CD4-positive, alpha-beta memory T cell (primary cell): ENCODE data around the gene PLIN4. TPM values are rescaled to one million over a fixed set of nuclear protein-coding genes. Genes with fewer than 3 reads are reported as not detected.

Experiments
- CTCF ChIA-PET: fragments of 350-600 bp; sonication (Branson Sonifier 250); formaldehyde crosslinking; loops from one replicate; lab custom pipeline; 2021; ENCODE audit warnings: inconsistent platforms; ENCODE audit not compliant: partially characterized antibody; lab: Charles Lee
- POLR2A ChIA-PET: fragments of 350-600 bp; sonication (Branson Sonifier 250); formaldehyde crosslinking; loops from one replicate; lab custom pipeline; 2021; ENCODE audit not compliant: partially characterized antibody; lab: Charles Lee
- DNase-seq, 5 donors: peaks; one replicate each; pipeline versions ENCODE4 v3.0.0 to v3.0.0-alpha.2; 2020 to 2022; ENCODE audit warnings: mixed read lengths in 1 of 5
- H3K27ac ChIP-seq: one replicate; pipeline ENCODE4 v1.7.0; 2013; ENCODE audit warnings: low read depth, low read length
- H3K27me3 ChIP-seq: 2 replicates; pipeline ENCODE4 v1.7.0; 2013; ENCODE audit warnings: mild to moderate bottlenecking, low read length, moderate library complexity; ENCODE audit not compliant: insufficient read depth
- H3K36me3 ChIP-seq: 2 replicates; pipeline ENCODE4 v1.7.0; 2013; ENCODE audit warnings: mild to moderate bottlenecking, low read length, moderate library complexity; ENCODE audit not compliant: insufficient read depth
- H3K4me1 ChIP-seq: 2 replicates; pipeline ENCODE4 v1.7.0; 2013; ENCODE audit warnings: mild to moderate bottlenecking, low read length, moderate library complexity; ENCODE audit not compliant: insufficient read depth
- H3K4me3 ChIP-seq, 2 donors: one replicate each; pipeline ENCODE4 v1.7.0; 2013; ENCODE audit warnings: low read length in 2 of 2, mild to moderate bottlenecking in 1 of 2
- H3K9me3 ChIP-seq, 2 donors: one replicate each; pipeline ENCODE4 v1.7.0; 2013; ENCODE audit warnings: low read length in 2 of 2, control low read depth in 1 of 2; ENCODE audit not compliant: control insufficient read depth in 1 of 2
- H3K27ac Mint-ChIP-seq, 7 donors: one replicate each; pipeline ENCODE4 v1.8.0; 2020 to 2021; ENCODE audit warnings: mixed read lengths in 7 of 7, mild to moderate bottlenecking in 6 of 7, inconsistent platforms in 3 of 7, moderate library complexity in 3 of 7
- H3K27me3 Mint-ChIP-seq, 2 donors: one replicate each; pipeline ENCODE4 v1.8.0; 2020 to 2021; ENCODE audit warnings: mixed read lengths in 2 of 2
- H3K36me3 Mint-ChIP-seq, 2 donors: one replicate each; pipeline ENCODE4 v1.8.0; 2020 to 2021; ENCODE audit warnings: mixed read lengths in 2 of 2, inconsistent platforms in 1 of 2, mild to moderate bottlenecking in 1 of 2
- H3K4me1 Mint-ChIP-seq, 4 donors: one replicate each; pipeline ENCODE4 v1.8.0; 2020 to 2021; ENCODE audit warnings: mixed read lengths in 4 of 4, mild to moderate bottlenecking in 1 of 4
- H3K4me3 Mint-ChIP-seq, 8 donors: one replicate each; pipeline ENCODE4 v1.8.0; 2020 to 2021; ENCODE audit warnings: mixed read lengths in 8 of 8, mild to moderate bottlenecking in 7 of 8, moderate library complexity in 6 of 8, inconsistent platforms in 3 of 8
- H3K9me3 Mint-ChIP-seq, 8 donors: one replicate each; pipeline ENCODE4 v1.8.0; 2020 to 2021; ENCODE audit warnings: mixed read lengths in 8 of 8, mild to moderate bottlenecking in 5 of 8, inconsistent platforms in 3 of 8, moderate library complexity in 1 of 8
- intact Hi-C: fragments of 100-400 bp; cut with micrococcal nuclease; formaldehyde crosslinking; loops from one replicate; pipeline ENCODE4 v1.15.1; 2023
- polyA plus RNA-seq, 2 donors: library from polyadenylated mRNA; unstranded; fragments of 300-500 nt; fragmentation: Illumina TruSeq; gene quantifications; one replicate each; pipeline ENCODE4 v1.2.3, GENCODE V29; 2021
- total RNA-seq, 2 experiments: library from RNA; stranded (reverse); gene quantifications; one replicate each; pipeline ENCODE4 v1.2.3, GENCODE V29; 2021

Gene PLIN4
- total and polyA plus RNA-seq, 4 experiments from 2014 or later: 0.14 to 0.22 (median 0.17) TPM; not detected in 1

- H3K27me3 Mint-ChIP-seq: peaks cover 7 to 10% of the 10 kb centered on the region in 2 donors
- Histone ChIP-seq H3K9me3 (no peaks in the 10 kb centered on the region), H3K4me1 (no peaks in the 10 kb centered on the region), H3K4me3 (no peak overlapping the region), H3K36me3 (no peaks in the 10 kb centered on the region), H3K27ac (no peak overlapping the region), H3K27me3 (no peaks in the 10 kb centered on the region)
- H3K4me1 Mint-ChIP-seq: peaks cover 4 to 13% (median 5%) of the 10 kb centered on the region in 4 donors
- peaks cover 0 to 13% (median 5%) of the 10 kb centered on the region in 8 donors for H3K9me3 Mint-ChIP-seq
- no peak overlapping the region for H3K4me3 Mint-ChIP-seq
- ChIA-PET CTCF (no interaction called here), POLR2A (no interaction called here)
- intact Hi-C loops: no loop called here
- H3K36me3 Mint-ChIP-seq: no peaks in the 10 kb centered on the region
- DNase-seq: no peak
- no peak overlapping the region for H3K27ac Mint-ChIP-seq
These were observed 20.3 kb upstream of the PLIN4 start for GRCh38 chr19:4538601-4538954.

DNA sequence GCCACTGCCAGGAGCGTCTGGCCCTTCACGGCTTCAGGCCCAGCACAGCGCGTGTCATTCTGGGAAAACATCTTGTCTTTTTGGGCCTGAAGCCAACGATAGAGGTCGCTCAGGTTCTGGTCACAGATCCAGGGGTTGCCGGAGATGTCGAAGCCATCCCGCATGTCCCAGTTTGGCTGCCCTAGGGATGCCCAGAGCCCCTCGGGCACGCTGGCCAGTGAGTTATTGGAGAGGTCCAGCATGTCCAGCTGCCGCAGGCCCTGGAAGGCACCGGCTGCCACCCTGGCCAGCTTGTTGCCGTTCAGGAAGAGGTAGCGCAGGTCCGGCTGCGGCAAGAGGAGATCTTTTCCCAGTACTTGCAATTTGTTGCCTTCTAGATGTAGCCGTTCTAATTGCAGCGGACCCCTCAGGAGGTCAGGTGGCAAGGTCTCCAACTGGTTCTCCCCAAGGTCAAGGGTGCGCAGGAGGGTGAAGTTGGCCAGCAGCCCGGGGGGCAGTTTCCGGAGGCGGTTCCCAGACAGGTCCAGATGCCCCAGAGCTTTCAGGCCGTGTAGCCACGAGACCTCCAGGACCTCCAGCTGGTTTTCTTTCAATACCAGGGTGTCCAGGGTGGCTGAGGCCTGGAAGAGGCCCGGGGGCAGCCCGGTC lies 19.8 kb upstream of the PLIN4 start:
- ChIA-PET CTCF (no interaction called here), POLR2A (no interaction called here)
- no peaks in the 10 kb centered on the region for H3K36me3 ChIP-seq
- Mint-ChIP-seq H3K27me3 (peaks cover 10 to 11% of the 10 kb centered on the region in 2 donors), H3K9me3 (peaks cover 0 to 13% (median 5%) of the 10 kb centered on the region in 8 donors), H3K36me3 (no peaks in the 10 kb centered on the region), H3K27ac (no peak overlapping the region), H3K4me1 (peaks cover 4 to 13% (median 5%) of the 10 kb centered on the region in 4 donors), H3K4me3 (no peak overlapping the region)
- H3K27ac ChIP-seq: no peak overlapping the region
- intact Hi-C loops: no loop called here
- H3K9me3 ChIP-seq: no peaks in the 10 kb centered on the region
- no peak overlapping the region for H3K4me3 ChIP-seq
- no peaks in the 10 kb centered on the region for H3K27me3 ChIP-seq
- DNase-seq: no peak
- H3K4me1 ChIP-seq: no peaks in the 10 kb centered on the region

- Mint-ChIP-seq H3K4me3 (no peak overlapping the region), H3K4me1 (peaks cover 4 to 13% (median 5%) of the 10 kb centered on the region in 4 donors), H3K36me3 (no peaks in the 10 kb centered on the region), H3K9me3 (peaks cover 0 to 13% (median 5%) of the 10 kb centered on the region in 8 donors), H3K27me3 (peaks cover 10 to 11% of the 10 kb centered on the region in 2 donors), H3K27ac (no peak overlapping the region)
- intact Hi-C loops: no loop called here
- no peaks in the 10 kb centered on the region for H3K9me3 ChIP-seq
- H3K4me1 ChIP-seq: no peaks in the 10 kb centered on the region
- CTCF ChIA-PET: no interaction called here
- H3K27ac ChIP-seq: no peak overlapping the region
- H3K4me3 ChIP-seq: no peak overlapping the region
- H3K27me3 ChIP-seq: no peaks in the 10 kb centered on the region
- DNase-seq: no peak
- POLR2A ChIA-PET: no interaction called here
- no peaks in the 10 kb centered on the region for H3K36me3 ChIP-seq
These were observed 18.5 kb upstream of the PLIN4 start for GRCh38 chr19:4536798-4537197.

GRCh38 chr19:4534836-4535658 lies 16.8 kb upstream of the PLIN4 start, which contains the start of gene PLIN5:
Gene PLIN5 (minus strand): TSS chr19:4535224. CDS start chr19:4534074, 1,150 bp downstream.
- intact Hi-C loops: no loop called here
- H3K4me3 ChIP-seq: no peak within 1 kb of the TSS
- no peak within 1 kb of the TSS for H3K27ac ChIP-seq
- H3K4me3 Mint-ChIP-seq: peak within 1 kb of the TSS in 2 of 8 donors; percentile 52 to 58
- no peaks in the 10 kb centered on the region for H3K9me3 ChIP-seq
- H3K27me3 ChIP-seq: no peaks in the 10 kb centered on the region
- no peak within 1 kb of the TSS for H3K27ac Mint-ChIP-seq
- POLR2A ChIA-PET: no interaction called here
- peak in 2 of 5 donors; percentile 11 to 15 for DNase-seq
- no peaks in the 10 kb centered on the region for H3K36me3 ChIP-seq
- peaks cover 8 to 11% of the 10 kb centered on the region in 2 donors for H3K27me3 Mint-ChIP-seq
- H3K36me3 Mint-ChIP-seq: no peaks in the 10 kb centered on the region
- H3K4me1 ChIP-seq: no peaks in the 10 kb centered on the region
- peaks cover 0 to 3% (median 0%) of the 10 kb centered on the region in 8 donors for H3K9me3 Mint-ChIP-seq
- peaks cover 3 to 10% (median 4%) of the 10 kb centered on the region in 4 donors for H3K4me1 Mint-ChIP-seq
- CTCF ChIA-PET: interaction anchor here (1.0 to 1.6 kb wide), 4 partner anchors 8 to 14 kb away, joined by 3 to 5 read pairs (median 4); no protein-coding TSS in a partner anchor

DNA sequence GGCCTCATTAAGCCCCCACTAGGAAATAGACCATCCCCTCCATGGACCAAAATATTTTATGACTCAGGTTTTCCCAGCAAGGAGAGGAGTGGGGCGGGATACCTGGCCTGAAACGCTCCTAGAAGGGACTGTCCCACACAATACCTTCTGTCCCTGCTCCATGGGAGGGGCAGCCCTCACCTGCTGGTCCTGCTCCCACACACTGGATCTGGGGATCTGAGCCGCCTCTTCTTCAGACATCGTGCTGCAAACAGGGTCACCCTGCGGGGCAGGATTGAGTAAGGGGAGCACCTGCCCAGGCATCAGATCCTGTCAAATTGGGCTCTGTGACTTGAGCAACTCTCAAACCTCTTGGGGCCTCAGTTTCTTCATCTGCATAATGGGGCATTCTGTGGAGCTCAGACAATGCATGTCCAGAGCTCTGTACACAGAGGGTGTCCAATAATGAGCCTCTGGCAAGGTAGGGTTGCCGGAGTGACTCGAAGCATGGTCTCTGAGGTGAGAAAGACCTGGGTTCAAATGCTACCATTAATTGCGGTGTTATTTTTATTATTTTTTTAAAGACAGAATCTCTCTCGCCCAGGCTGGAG lies 15.6 kb upstream of the PLIN4 start:
- ChIA-PET CTCF (interaction anchor here (1.3 to 1.6 kb wide), 2 partner anchors 7 to 11 kb away, joined by 4 to 5 read pairs; no protein-coding TSS in a partner anchor), POLR2A (no interaction called here)
- no peaks in the 10 kb centered on the region for H3K9me3 ChIP-seq
- no peak overlapping the region for H3K27ac ChIP-seq
- peaks cover 0 to 2% (median 0%) of the 10 kb centered on the region in 8 donors for H3K9me3 Mint-ChIP-seq
- no peaks in the 10 kb centered on the region for H3K27me3 ChIP-seq
- no peak overlapping the region for H3K27ac Mint-ChIP-seq
- H3K4me3 Mint-ChIP-seq: no peak overlapping the region
- H3K36me3 ChIP-seq: no peaks in the 10 kb centered on the region
- H3K4me1 Mint-ChIP-seq: peaks cover 0 to 5% (median 2%) of the 10 kb centered on the region in 4 donors
- no peaks in the 10 kb centered on the region for H3K4me1 ChIP-seq
- intact Hi-C loops: no loop called here
- no peak overlapping the region for H3K4me3 ChIP-seq
- peaks cover 6 to 13% of the 10 kb centered on the region in 2 donors for H3K27me3 Mint-ChIP-seq
- no peak for DNase-seq
- H3K36me3 Mint-ChIP-seq: no peaks in the 10 kb centered on the region

DNA sequence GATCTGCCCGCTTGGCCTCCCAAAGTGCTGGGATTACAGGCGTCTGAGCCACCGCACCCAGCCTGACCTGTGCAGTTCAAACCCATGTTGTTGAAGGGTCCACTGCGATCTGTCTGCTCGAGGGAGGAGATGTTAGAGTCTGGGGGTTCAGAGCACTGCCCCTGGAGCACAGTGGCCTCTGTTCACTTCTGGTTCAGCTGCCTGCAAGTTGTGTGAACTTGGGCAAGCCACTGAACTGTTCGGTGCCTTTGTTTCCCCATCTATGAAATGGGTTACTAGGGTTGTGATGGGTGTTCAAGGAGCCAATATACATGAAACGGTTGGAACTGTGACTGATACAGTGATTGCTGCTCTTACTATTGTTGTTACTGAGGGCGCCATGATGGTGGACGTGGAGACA lies 15.0 kb upstream of the PLIN4 start:
- no peaks in the 10 kb centered on the region for H3K9me3 ChIP-seq
- intact Hi-C loops: no loop called here
- no peak overlapping the region for H3K4me3 ChIP-seq
- H3K4me1 ChIP-seq: no peaks in the 10 kb centered on the region
- ChIA-PET CTCF (no interaction called here), POLR2A (no interaction called here)
- Mint-ChIP-seq H3K4me3 (peak overlapping the region in 1 of 8 donors; percentile 39), H3K36me3 (no peaks in the 10 kb centered on the region), H3K27me3 (peaks cover 6 to 13% of the 10 kb centered on the region in 2 donors), H3K9me3 (peaks cover 0 to 2% (median 0%) of the 10 kb centered on the region in 8 donors), H3K27ac (peak overlapping the region in 1 of 7 donors; percentile 41), H3K4me1 (peaks cover 0 to 5% (median 2%) of the 10 kb centered on the region in 4 donors)
- H3K36me3 ChIP-seq: no peaks in the 10 kb centered on the region
- no peaks in the 10 kb centered on the region for H3K27me3 ChIP-seq
- H3K27ac ChIP-seq: no peak overlapping the region
- DNase-seq: no peak
